ENCODE measurements around the gene SDR9C7. TPM values are rescaled to one million over a fixed set of nuclear protein-coding genes. Genes with fewer than 3 reads are reported as not detected.

SDR9C7 gene
- not detected for total RNA-seq (2021; ENCODE audit: unreplicated experiment)
- polyA plus RNA-seq (2012): 0.05 TPM in 1 of 2 replicates, not detected in the other
- Bru-seq, nascent RNA: percentile 14 among the genes with signal in this experiment
- BruChase-seq, experiment 1, labeled RNA remaining after a 6-hour chase: percentile 22 among the genes with signal in this experiment
- BruChase-seq, experiment 2, labeled RNA remaining after a 2-hour chase: percentile 15 among the genes with signal in this experiment
- long read RNA-seq: 0 reads

DNA sequence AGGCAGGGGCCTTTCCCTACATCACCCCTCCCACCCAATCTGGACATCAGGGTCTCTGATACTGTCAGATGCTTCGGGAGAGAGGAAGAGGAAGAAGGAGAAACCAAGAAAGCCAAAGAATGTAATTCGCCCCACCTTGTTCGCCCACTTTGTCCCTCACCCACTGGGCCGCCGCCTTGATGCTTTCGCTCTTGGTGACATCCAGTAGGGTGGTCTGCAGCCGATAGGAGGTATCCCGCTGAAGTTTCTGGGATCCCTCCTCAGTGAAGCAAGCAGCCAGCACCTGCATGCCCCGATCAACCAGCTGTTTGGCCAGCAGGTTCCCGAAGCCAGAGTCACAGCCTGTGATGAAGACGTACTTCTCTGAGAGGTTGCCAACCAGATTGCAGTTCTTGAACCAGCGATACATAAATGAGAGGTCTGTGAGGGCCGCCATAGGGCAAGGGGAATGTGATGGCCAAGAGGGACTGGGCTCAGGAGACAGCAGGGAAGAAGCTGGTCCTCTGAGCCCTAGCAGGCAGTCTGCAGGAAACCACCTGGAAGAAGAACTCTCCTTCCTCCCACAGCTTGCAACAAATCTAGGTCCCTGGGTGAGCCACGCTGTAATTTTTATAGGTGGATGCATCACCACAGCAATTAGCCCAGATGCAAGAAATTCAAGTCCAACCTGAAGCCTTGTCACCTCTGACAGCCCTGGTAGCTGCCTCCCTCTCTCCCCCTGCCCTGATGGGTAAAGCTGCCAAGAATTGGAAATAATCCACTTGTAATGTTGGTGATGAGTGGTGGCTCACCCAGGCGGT is at the start of gene SDR9C7:
TSS of gene SDR9C7 (minus strand) at position 583 of the 800 bp plus-strand sequence. CDS start at position 436, 147 bp downstream.
- no peak within 1 kb of the TSS for H3K4me2 ChIP-seq (ENCODE audit: low read length)
- RAD21 ChIA-PET (ENCODE audit: low non-redundant PET in 1 of 2, low total read pairs in 2 of 2, uncharacterized antibody in 2 of 2, unreplicated experiment in 2 of 2): no interaction called here
- H2AFZ ChIP-seq (ENCODE audit: low read depth, low read length, poor library complexity, severe bottlenecking): no peak within 1 kb of the TSS
- H3K36me3 ChIP-seq (ENCODE audit: control insufficient read depth in 1 of 2, insufficient read depth in 2 of 2, low read length in 2 of 2): no peaks in the 10 kb centered on the region
- POLR2A ChIA-PET: no interaction called here
- H3K79me2 ChIP-seq (ENCODE audit: insufficient read depth, low read length): no peaks in the 10 kb centered on the region
- H4K20me1 ChIP-seq (ENCODE audit: insufficient read depth): no peaks in the 10 kb centered on the region
- H3K4me3 ChIP-seq (replicated peaks in 1 of 2; ENCODE audit: low read depth in 1 of 2, low read length in 2 of 2): no peak within 1 kb of the TSS
- no peak within 1 kb of the TSS for H3K9ac ChIP-seq (ENCODE audit: low read length)
- DNase-seq (ENCODE audit: low read depth, low spot score): no peak
- no peak for ATAC-seq
- BruUV-seq (replicated peaks): no TSS peak
- peaks cover 0 to 5% of the 10 kb centered on the region in 2 experiments; a peak in 2 of 4 replicates for H3K4me1 ChIP-seq (ENCODE audit: control insufficient read depth in 1 of 2, insufficient read depth in 2 of 2, low read length in 2 of 2)
- no peaks in the 10 kb centered on the region for H3K27me3 ChIP-seq (ENCODE audit: insufficient read depth, low read length)
- H3K27ac ChIP-seq (ENCODE audit: low read depth, low read length): no peak within 1 kb of the TSS
- H3K9me3 ChIP-seq (ENCODE audit: control insufficient read depth in 1 of 2, insufficient read depth in 1 of 2, low read depth in 1 of 2, low read length in 2 of 2): no peaks in the 10 kb centered on the region
- CTCF ChIA-PET: no interaction called here
- H3K9me2 ChIP-seq (ENCODE audit: insufficient read depth): no peaks in the 10 kb centered on the region
- intact Hi-C loops (cut with micrococcal nuclease): no loop called here
- TF ChIP-seq, protein P1, sequence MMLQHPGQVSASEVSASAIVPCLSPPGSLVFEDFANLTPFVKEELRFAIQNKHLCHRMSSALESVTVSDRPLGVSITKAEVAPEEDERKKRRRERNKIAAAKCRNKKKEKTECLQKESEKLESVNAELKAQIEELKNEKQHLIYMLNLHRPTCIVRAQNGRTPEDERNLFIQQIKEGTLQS (IDR thresholded peaks at IDR 0.05): no peak
- no peak for TF ChIP-seq YY1 (IDR thresholded peaks at IDR 0.05; ENCODE audit: extremely low read depth, insufficient replicate concordance, low read depth, low read length)
- TF ChIP-seq ZFX (IDR thresholded peaks at IDR 0.05): no peak
- TF ChIP-seq, protein P2, sequence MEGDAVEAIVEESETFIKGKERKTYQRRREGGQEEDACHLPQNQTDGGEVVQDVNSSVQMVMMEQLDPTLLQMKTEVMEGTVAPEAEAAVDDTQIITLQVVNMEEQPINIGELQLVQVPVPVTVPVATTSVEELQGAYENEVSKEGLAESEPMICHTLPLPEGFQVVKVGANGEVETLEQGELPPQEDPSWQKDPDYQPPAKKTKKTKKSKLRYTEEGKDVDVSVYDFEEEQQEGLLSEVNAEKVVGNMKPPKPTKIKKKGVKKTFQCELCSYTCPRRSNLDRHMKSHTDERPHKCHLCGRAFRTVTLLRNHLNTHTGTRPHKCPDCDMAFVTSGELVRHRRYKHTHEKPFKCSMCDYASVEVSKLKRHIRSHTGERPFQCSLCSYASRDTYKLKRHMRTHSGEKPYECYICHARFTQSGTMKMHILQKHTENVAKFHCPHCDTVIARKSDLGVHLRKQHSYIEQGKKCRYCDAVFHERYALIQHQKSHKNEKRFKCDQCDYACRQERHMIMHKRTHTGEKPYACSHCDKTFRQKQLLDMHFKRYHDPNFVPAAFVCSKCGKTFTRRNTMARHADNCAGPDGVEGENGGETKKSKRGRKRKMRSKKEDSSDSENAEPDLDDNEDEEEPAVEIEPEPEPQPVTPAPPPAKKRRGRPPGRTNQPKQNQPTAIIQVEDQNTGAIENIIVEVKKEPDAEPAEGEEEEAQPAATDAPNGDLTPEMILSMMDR (IDR thresholded peaks at IDR 0.05 in 2 of 3, conservative IDR thresholded peaks at IDR 0.05 in 1 of 3; ENCODE audit: borderline replicate concordance in 1 of 3, insufficient read depth in 1 of 3, low read depth in 2 of 3, low read length in 2 of 3): no peak
- TF ChIP-seq RAD21 (IDR thresholded peaks at IDR 0.05; ENCODE audit: low read depth): no peak
- no peak for TF ChIP-seq CBX3 (IDR thresholded peaks at IDR 0.05; ENCODE audit: low read depth)
- TF ChIP-seq, protein P3, sequence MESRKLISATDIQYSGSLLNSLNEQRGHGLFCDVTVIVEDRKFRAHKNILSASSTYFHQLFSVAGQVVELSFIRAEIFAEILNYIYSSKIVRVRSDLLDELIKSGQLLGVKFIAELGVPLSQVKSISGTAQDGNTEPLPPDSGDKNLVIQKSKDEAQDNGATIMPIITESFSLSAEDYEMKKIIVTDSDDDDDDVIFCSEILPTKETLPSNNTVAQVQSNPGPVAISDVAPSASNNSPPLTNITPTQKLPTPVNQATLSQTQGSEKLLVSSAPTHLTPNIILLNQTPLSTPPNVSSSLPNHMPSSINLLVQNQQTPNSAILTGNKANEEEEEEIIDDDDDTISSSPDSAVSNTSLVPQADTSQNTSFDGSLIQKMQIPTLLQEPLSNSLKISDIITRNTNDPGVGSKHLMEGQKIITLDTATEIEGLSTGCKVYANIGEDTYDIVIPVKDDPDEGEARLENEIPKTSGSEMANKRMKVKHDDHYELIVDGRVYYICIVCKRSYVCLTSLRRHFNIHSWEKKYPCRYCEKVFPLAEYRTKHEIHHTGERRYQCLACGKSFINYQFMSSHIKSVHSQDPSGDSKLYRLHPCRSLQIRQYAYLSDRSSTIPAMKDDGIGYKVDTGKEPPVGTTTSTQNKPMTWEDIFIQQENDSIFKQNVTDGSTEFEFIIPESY (IDR thresholded peaks at IDR 0.05; ENCODE audit: extremely low read depth, insufficient replicate concordance, low read length): no peak
- no peak for TF ChIP-seq TCF7L2 (IDR thresholded peaks at IDR 0.05; ENCODE audit: borderline replicate concordance, extremely low read depth, insufficient read depth, insufficient read length)
